ENCODE results near the gene NACAD.
A peak's percentile ranks its signal among the peaks of the same experiment; 100 is the strongest.

The NACAD gene

DNA sequence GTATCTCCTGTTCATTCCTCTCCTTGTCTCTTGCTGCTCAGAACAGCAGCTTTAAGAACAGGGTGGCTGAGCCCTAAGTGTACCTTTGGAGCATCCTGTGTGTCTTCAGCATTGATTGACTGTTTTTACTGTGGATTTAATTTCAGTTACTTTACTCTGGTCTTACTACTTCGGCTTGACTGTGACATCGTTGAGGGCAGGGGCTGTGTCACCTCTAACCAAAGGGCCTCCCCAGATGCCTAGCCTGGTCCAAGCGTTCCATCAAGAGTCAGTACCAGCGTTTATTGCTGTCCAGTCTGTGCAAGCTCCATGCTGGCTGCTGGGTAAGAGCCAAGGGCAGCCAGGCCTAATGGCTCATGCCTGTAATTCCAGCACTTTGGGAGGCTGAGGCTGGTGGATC, 56.3 kb downstream of the NACAD start:
- Histone ChIP-seq H3K27ac (ENCODE audit: extremely low read depth, low read depth, low read length) (no peak overlapping the region), H3K36me3 (ENCODE audit: control insufficient read depth in 2 of 2, insufficient read depth in 1 of 2, low read length in 2 of 2) (peaks cover 0 to 3% of the 10 kb centered on the region in 2 experiments; a peak in 2 of 3 replicates), H3K4me1 (ENCODE audit: control insufficient read depth, insufficient read depth, low read length) (no peaks in the 10 kb centered on the region; the same call in 1 of the 2 replicates), H3K4me3 (ENCODE audit: low read depth, low read length) (no peak overlapping the region), H3K9me3 (ENCODE audit: control insufficient read depth, insufficient read depth, low read depth, low read length) (no peaks in the 10 kb centered on the region)
- ChIA-PET POLR2A (interaction anchor here (0.6 kb wide), 1 partner anchor 25 kb away, joined by 4 read pairs; no protein-coding TSS in a partner anchor), CTCF (no interaction called here)
- no peak for TF ChIP-seq ZNF133 (tag by site-specific recombination; IDR thresholded peaks at IDR 0.05)
- TF ChIP-seq ZNF221 (tag by site-specific recombination; IDR thresholded peaks at IDR 0.05; ENCODE audit: borderline replicate concordance): no peak
- no peak for TF ChIP-seq ZNF311 (tag by site-specific recombination; IDR thresholded peaks at IDR 0.05; ENCODE audit: borderline replicate concordance)
- no peak for TF ChIP-seq SCRT1 (tag by site-specific recombination; IDR thresholded peaks at IDR 0.05; ENCODE audit: borderline replicate concordance)
- no peak for TF ChIP-seq ZNF654 (tag by site-specific recombination; IDR thresholded peaks at IDR 0.05; ENCODE audit: low read depth)
- TF ChIP-seq, protein P1, sequence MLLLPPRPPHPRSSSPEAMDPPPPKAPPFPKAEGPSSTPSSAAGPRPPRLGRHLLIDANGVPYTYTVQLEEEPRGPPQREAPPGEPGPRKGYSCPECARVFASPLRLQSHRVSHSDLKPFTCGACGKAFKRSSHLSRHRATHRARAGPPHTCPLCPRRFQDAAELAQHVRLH (tag by site-specific recombination; IDR thresholded peaks at IDR 0.05): no peak
- no peak for TF ChIP-seq KLF7 (tag by site-specific recombination; IDR thresholded peaks at IDR 0.05; ENCODE audit: borderline replicate concordance)
- no peak for TF ChIP-seq ZNF335 (tag by site-specific recombination; conservative IDR thresholded peaks at IDR 0.05)
- TF ChIP-seq, protein P2, sequence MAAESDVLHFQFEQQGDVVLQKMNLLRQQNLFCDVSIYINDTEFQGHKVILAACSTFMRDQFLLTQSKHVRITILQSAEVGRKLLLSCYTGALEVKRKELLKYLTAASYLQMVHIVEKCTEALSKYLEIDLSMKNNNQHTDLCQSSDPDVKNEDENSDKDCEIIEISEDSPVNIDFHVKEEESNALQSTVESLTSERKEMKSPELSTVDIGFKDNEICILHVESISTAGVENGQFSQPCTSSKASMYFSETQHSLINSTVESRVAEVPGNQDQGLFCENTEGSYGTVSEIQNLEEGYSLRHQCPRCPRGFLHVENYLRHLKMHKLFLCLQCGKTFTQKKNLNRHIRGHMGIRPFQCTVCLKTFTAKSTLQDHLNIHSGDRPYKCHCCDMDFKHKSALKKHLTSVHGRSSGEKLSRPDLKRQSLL (tag by site-specific recombination; IDR thresholded peaks at IDR 0.05): no peak
- TF ChIP-seq SALL2 (tag by site-specific recombination; IDR thresholded peaks at IDR 0.05; ENCODE audit: borderline replicate concordance): no peak
- no peak for TF ChIP-seq HOXA7 (CRISPR knock-in tag; IDR thresholded peaks at IDR 0.05; ENCODE audit: borderline replicate concordance)
- no peak for TF ChIP-seq ZNF571 (tag by site-specific recombination; IDR thresholded peaks at IDR 0.05)
- TF ChIP-seq ZNF184 (tag by site-specific recombination; IDR thresholded peaks at IDR 0.05): no peak
- no peak for TF ChIP-seq PRDM1 (tag by site-specific recombination; IDR thresholded peaks at IDR 0.05)
- TF ChIP-seq, protein P3, sequence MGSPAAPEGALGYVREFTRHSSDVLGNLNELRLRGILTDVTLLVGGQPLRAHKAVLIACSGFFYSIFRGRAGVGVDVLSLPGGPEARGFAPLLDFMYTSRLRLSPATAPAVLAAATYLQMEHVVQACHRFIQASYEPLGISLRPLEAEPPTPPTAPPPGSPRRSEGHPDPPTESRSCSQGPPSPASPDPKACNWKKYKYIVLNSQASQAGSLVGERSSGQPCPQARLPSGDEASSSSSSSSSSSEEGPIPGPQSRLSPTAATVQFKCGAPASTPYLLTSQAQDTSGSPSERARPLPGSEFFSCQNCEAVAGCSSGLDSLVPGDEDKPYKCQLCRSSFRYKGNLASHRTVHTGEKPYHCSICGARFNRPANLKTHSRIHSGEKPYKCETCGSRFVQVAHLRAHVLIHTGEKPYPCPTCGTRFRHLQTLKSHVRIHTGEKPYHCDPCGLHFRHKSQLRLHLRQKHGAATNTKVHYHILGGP (tag by site-specific recombination; IDR thresholded peaks at IDR 0.05): no peak
- TF ChIP-seq ZNF174 (tag by site-specific recombination; IDR thresholded peaks at IDR 0.05): no peak

DNA sequence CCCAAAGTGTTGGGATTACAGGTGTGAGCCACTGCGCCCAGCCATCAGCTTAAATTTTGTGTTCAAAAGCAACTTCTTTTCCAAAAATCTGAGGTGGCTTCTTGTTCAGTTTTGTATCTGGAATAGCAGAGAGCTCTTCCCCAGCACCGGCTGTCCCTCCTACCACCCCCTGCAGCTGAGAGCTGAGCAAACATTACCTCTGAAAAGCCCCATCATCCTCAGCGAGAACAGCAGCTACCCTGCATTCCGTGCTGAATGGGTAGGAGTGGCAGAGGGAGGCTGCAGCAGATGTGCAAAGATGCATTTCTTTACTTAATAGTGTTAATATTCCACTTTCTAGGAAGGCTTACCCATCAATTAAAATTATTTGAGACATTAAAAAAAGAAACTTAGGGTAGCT, 56.9 kb downstream of the NACAD start:
- no peak overlapping the region for H3K4me3 ChIP-seq (ENCODE audit: low read depth, low read length)
- H3K4me1 ChIP-seq (ENCODE audit: control insufficient read depth, insufficient read depth, low read length): no peaks in the 10 kb centered on the region; the same call in 1 of the 2 replicates
- H3K9me3 ChIP-seq (ENCODE audit: control insufficient read depth, insufficient read depth, low read depth, low read length): no peaks in the 10 kb centered on the region
- ChIA-PET POLR2A (interaction anchor here (0.6 kb wide), 1 partner anchor 950 kb away, joined by 5 read pairs; no protein-coding TSS in a partner anchor), CTCF (interaction anchor here (0.6 kb wide), 1 partner anchor 29 kb away, joined by 3 read pairs; no protein-coding TSS in a partner anchor)
- TF ChIP-seq ZNF341 (tag by site-specific recombination; IDR thresholded peaks at IDR 0.05; ENCODE audit: low read depth) (peak; percentile 88), ZNF747 (tag by site-specific recombination; IDR thresholded peaks at IDR 0.05) (no peak)
- no peak overlapping the region for H3K27ac ChIP-seq (ENCODE audit: extremely low read depth, low read depth, low read length)
- H3K36me3 ChIP-seq (ENCODE audit: control insufficient read depth in 2 of 2, insufficient read depth in 1 of 2, low read length in 2 of 2): peaks cover 0 to 3% of the 10 kb centered on the region in 2 experiments; a peak in 2 of 3 replicates

Data from HEK293 (cell line).